HG03432 (cell line): ENCODE measurements around the gene COL18A1.

Experiments
- ATAC-seq: cut with Tn5 transposase; IDR thresholded peaks from one replicate; pipeline ENCODE4 v1.9.1; 2021; ENCODE audit warnings: mild to moderate bottlenecking, moderate library complexity; ENCODE audit not compliant: unreplicated experiment

Gene COL18A1

GRCh38 chr21:45487891-45488600 lies 83.1 kb downstream of the COL18A1 start:
- ATAC-seq, result no peak

GRCh38 chr21:45488931-45489721 lies 84.2 kb downstream of the COL18A1 start:
- no peak for ATAC-seq

GRCh38 chr21:45489722-45489982 lies 84.7 kb downstream of the COL18A1 start:
- ATAC-seq, result no peak

GRCh38 chr21:45490049-45490731 lies 85.2 kb downstream of the COL18A1 start:
- ATAC-seq, result no peak

GRCh38 chr21:45491056-45491455 lies 86.1 kb downstream of the COL18A1 start:
- no peak for ATAC-seq

GRCh38 chr21:45491623-45492022 lies 86.7 kb downstream of the COL18A1 start:
- no peak for ATAC-seq

GRCh38 chr21:45492765-45493164 lies 87.8 kb downstream of the COL18A1 start:
- ATAC-seq, result no peak

- no peak for ATAC-seq
Measured at GRCh38 chr21:45493401-45494001, 88.5 kb downstream of the COL18A1 start.

- no peak for ATAC-seq
Measured at GRCh38 chr21:45494135-45494850, 89.3 kb downstream of the COL18A1 start.

- ATAC-seq, result no peak
Measured at GRCh38 chr21:45494851-45495680, 90.1 kb downstream of the COL18A1 start.

GRCh38 chr21:45496151-45496967 lies 91.4 kb downstream of the COL18A1 start:
- no peak for ATAC-seq

GRCh38 chr21:45496968-45497845 lies 92.2 kb downstream of the COL18A1 start:
- no peak for ATAC-seq

GRCh38 chr21:45497846-45498645 lies 93.1 kb downstream of the COL18A1 start:
- no peak for ATAC-seq

- no peak for ATAC-seq
Measured at GRCh38 chr21:45498646-45499000, 93.7 kb downstream of the COL18A1 start.

- no peak for ATAC-seq
Measured at GRCh38 chr21:45499201-45499750, 94.3 kb downstream of the COL18A1 start.

GRCh38 chr21:45499970-45500577 lies 95.1 kb downstream of the COL18A1 start:
- no peak for ATAC-seq
